SK-N-MC (cell line): Measurements from ENCODE around the gene ARL3.

Experiments used
- EZH2 ChIP-seq: fragments of 200-600 bp; sonication (generic); IDR thresholded peaks from one replicate; pipeline ENCODE4 v1.6.1; 2017; ENCODE audit warnings: antibody characterized with exemption
- POLR2AphosphoS5 ChIP-seq: IDR thresholded peaks from 2 replicates; pipeline ENCODE4 v1.6.1; 2012; ENCODE audit warnings: mild to moderate bottlenecking, low read depth, low read length, borderline replicate concordance

GRCh38 chr10:102762401-102763015, 48.3 kb upstream of the ARL3 start:
- TF ChIP-seq POLR2AphosphoS5 (no peak), EZH2 (no peak)
